H7 (cell line): ENCODE data around the gene CHRM4. TPM values are rescaled to one million over a fixed set of nuclear protein-coding genes. Genes with fewer than 3 reads are reported as not detected.
"Not testable (repeated sequence)": the region's sequence is repeated elsewhere in the genome, so short reads cannot be mapped to it uniquely, and the experiment has no call there.

Source experiments
- DNase-seq: peaks from one replicate; pipeline ENCODE4 v3.0.0; 2012
- H3K27me3 ChIP-seq: 2 replicates; pipeline ENCODE4 v1.6.0; 2011; ENCODE audit warnings: mild to moderate bottlenecking, low read length; ENCODE audit not compliant: control insufficient read depth, insufficient read depth
- H3K36me3 ChIP-seq: replicated peaks from 2 replicates; pipeline ENCODE4 v1.5.1; 2011; ENCODE audit warnings: low read length; ENCODE audit not compliant: control insufficient read depth, insufficient read depth
- H3K4me3 ChIP-seq: 2 replicates; pipeline ENCODE4 v1.5.1; 2011; ENCODE audit warnings: low read depth, mild to moderate bottlenecking, control low read depth, low read length, moderate library complexity; ENCODE audit not compliant: insufficient read depth
- total RNA-seq: library from RNA; depleted of rRNA; stranded (reverse); fragments of >200 nt; shearing (Covaris generic); gene quantifications from 2 replicates; pipeline ENCODE4 v1.2.3, GENCODE V29; 2014

CHRM4 gene
- total RNA-seq, 1 experiment from 2014 or later, result 0.14 TPM

DNA sequence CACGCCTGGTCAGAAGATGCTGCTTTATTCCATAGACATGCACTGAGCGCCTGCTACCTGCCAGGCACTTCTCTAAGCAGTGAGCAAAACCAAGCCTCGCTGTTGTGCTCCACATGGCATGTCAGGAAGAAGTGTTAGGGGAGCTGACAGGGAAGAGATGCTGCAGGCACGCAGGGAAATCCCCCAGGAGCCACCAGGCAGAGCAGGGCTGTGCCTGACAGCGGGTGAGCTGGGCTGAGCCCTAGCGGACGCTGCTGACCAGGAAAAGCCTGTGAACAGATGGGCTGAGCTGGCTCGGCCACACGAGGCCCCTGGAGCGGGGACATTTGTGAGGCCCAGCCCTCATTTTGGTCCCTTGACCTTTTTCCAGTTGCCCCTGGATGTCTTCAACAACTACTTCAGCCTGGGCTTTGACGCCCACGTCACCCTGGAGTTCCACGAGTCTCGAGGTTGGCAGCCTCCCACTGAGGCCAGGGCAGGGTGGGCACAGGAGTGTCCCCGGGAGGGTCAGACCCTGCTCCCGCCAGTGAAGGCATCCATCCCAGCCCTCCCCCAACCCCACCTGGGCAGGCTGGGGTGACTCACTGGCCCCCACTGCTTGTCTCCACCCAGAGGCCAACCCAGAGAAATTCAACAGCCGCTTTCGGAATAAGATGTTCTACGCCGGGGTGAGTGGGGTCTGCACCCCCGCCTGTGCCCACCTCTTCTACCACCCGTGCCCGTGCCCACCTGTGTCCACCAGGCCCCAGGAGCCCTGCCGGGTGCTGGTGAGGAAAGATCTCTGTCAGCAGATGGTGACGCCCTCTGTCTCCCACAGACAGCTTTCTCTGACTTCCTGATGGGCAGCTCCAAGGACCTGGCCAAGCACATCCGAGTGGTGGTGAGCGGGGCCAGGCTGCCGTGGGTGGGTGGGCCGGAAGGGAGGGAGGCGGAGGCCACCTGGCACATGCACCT lies 17.5 kb downstream of the CHRM4 start:
- Histone ChIP-seq H3K36me3 (peaks cover 26% of the 10 kb centered on the region), H3K4me3 (no peak overlapping the region), H3K27me3 (no peaks in the 10 kb centered on the region)
- DNase-seq, result no peak

DNA sequence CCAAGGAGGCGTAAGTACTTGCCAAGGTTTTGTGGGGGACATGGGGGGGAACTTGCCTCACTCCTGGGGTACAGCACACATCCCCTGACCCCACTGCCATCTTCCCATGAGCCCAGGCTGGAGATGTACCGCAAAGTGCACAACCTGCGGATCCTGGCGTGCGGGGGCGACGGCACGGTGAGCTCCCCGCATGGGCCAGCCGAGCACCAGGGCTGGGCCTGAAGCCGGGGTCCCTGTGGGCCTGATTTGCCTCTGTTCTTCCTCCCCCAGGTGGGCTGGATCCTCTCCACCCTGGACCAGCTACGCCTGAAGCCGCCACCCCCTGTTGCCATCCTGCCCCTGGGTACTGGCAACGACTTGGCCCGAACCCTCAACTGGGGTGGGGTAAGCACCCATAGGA lies 19.1 kb downstream of the CHRM4 start:
- H3K36me3 ChIP-seq, result peaks cover 33% of the 10 kb centered on the region
- H3K4me3 ChIP-seq, H3K27me3 ChIP-seq, DNase-seq: not testable (repeated sequence)

DNA sequence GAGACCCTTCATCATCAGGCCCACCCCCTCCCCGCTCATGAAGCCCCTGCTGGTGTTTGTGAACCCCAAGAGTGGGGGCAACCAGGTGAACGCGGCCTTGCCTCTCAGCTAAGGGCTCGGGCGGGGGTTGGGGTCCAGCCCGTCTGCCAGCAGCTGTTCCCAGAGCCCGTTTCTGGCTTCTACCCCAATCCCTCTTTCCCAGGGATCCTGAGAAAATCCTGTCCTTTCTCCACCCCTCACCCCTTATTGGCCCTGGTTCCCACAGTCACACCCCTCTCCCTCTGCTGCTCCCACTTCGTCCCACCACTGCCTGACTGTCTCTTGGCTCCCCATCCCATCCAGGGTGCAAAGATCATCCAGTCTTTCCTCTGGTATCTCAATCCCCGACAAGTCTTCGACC lies 19.5 kb downstream of the CHRM4 start:
- DNase-seq, result no peak
- Histone ChIP-seq H3K27me3 (no peaks in the 10 kb centered on the region), H3K4me3 (no peak overlapping the region), H3K36me3 (peaks cover 33% of the 10 kb centered on the region)

DNA sequence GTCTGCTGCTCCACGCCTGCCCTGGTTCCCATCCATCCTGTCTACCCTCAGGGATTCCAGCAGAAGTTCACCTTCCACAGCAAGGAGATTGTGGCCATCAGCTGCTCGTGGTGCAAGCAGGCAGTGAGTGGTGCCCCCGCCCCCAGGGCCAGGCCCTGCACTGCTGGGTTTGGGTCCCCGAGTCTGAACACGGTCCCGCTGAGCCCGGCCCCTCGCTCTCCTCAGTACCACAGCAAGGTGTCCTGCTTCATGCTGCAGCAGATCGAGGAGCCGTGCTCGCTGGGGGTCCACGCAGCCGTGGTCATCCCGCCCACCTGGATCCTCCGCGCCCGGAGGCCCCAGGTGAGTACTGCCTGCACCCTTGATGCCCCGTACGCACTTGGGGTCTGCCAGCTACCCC lies 20.3 kb downstream of the CHRM4 start:
- peaks cover 29% of the 10 kb centered on the region for H3K36me3 ChIP-seq
- H3K4me3 ChIP-seq, H3K27me3 ChIP-seq, DNase-seq: not testable (repeated sequence)

DNA sequence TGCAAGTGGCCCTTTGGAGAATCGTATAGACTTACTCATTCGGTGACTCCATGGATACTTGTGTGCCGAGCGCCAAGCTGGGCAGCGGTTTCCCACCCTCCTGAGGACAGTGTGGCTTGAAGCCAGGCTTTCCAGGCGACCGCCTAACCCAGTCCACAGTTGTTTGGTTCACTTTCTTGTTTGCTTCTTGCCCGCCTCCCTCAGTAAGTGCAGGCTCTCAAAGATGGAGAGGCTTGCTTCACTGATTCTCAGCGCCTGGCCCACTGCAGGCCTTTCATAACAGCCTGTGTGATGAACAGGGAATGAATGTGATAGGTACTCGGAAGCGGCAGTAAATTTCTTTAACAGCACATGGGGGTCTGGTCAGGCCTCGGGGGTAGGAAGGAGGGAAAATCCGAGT lies 21.3 kb downstream of the CHRM4 start:
- Histone ChIP-seq H3K36me3 (peaks cover 26% of the 10 kb centered on the region), H3K4me3 (no peak overlapping the region), H3K27me3 (no peaks in the 10 kb centered on the region)
- no peak for DNase-seq

DNA sequence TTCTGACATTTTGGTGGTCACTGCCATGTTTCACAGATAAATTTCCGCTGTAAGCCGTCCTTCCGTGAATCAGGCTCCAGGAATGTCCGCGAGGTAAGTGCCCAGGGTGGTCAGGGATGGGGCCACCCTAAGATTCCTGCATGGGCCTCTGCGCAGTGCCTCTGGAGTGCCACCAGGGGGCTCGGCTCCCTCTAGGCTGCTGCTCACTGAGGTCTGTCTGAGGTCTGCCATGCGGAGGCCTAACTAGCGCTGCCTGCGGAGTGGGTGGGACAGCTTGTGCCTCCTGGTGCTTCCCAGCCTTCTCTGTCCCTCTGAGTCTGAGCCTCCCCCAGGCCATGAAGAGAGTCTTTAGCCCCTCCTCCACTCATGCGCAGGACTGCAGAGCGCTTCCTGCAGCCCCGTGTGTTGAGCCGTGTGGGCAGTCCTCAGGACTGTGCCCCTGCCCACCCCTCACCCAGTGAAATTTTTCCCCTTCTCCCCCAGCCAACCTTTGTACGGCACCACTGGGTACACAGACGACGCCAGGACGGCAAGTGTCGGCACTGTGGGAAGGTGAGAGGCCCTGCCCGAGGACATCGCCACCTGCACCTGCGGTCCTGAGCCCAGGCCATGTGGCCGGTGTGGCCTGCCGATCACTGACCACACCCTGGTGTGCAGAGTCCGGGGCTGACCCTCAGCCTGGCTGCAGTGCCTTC lies 22.0 kb downstream of the CHRM4 start:
- Histone ChIP-seq H3K36me3 (peaks cover 22% of the 10 kb centered on the region), H3K27me3 (no peaks in the 10 kb centered on the region), H3K4me3 (no peak overlapping the region)
- peak; percentile 94 for DNase-seq

DNA sequence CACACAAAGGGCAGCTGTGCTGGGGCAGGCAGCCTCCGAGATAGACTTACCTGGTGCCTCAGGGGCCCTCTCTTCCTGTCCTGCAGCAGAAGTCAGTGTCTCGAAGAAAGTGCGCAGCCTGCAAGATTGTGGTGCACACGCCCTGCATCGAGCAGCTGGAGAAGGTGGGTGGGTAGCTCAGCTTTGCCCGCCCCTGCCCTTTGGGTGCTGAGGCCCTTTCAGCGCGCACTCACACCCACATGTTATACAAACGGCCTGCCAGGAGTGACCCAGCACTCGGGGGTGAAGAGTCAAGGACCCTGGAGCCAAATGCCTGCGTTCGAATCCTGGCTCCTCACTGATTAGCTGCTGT lies 23.7 kb downstream of the CHRM4 start:
- no peak overlapping the region for H3K4me3 ChIP-seq
- no peaks in the 10 kb centered on the region for H3K27me3 ChIP-seq
- peaks cover 20% of the 10 kb centered on the region for H3K36me3 ChIP-seq
- no peak for DNase-seq

DNA sequence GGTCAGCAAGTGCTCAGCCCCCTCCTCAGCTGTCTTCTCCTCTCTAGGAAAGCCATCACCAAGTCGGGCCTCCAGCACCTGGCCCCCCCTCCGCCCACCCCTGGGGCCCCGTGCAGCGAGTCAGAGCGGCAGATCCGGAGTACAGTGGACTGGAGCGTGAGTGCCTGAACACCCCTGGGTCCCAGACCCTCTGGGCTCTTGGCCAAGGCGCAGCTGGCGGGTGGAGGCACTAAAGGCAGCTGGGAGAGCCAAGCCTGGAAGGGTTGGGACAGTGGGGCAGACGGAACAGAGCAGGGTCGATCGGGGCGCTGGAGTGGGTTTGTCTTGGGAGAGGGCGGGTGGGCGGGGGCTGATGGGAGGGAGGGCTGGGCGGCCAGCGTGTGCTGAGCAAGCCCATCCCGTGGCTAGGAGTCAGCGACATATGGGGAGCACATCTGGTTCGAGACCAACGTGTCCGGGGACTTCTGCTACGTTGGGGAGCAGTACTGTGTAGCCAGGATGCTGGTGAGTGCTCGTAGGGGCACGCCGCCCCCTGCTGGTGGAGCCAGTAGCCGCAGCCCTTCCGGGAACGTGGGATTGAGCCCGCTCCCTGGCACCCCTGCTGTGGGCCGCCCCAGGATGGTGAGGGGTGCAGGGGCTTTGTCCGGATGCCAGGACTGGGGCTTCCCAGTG lies 24.2 kb downstream of the CHRM4 start:
- DNase-seq, result peak; percentile 95
- H3K27me3 ChIP-seq, result no peaks in the 10 kb centered on the region
- peaks cover 18% of the 10 kb centered on the region for H3K36me3 ChIP-seq

DNA sequence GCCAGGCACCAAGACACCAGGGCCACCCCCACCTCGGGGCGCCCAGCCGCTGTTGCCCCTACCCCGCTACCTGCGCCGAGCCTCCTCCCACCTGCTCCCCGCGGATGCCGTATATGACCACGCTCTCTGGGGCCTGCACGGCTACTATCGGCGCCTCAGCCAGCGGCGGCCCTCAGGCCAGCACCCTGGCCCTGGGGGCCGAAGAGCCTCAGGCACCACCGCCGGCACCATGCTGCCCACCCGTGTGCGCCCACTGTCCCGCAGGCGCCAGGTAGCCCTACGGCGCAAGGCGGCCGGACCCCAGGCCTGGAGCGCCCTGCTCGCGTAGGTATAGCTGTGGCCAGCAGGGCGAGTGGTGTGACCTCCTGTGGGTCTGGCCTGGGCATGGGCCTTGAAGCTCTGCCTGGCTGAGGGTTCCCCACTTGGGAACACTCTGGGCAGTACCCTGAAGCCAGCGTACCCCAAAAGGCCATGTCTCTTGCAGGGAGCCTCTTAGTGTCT lies 24.9 kb downstream of the CHRM4 start:
- Histone ChIP-seq H3K4me3 (no peak overlapping the region), H3K27me3 (no peaks in the 10 kb centered on the region), H3K36me3 (peaks cover 17% of the 10 kb centered on the region)
- no peak for DNase-seq

More for the DNA sequence above, 24.2 kb downstream of the CHRM4 start:
- no peak overlapping the region for H3K4me3 ChIP-seq

DNA sequence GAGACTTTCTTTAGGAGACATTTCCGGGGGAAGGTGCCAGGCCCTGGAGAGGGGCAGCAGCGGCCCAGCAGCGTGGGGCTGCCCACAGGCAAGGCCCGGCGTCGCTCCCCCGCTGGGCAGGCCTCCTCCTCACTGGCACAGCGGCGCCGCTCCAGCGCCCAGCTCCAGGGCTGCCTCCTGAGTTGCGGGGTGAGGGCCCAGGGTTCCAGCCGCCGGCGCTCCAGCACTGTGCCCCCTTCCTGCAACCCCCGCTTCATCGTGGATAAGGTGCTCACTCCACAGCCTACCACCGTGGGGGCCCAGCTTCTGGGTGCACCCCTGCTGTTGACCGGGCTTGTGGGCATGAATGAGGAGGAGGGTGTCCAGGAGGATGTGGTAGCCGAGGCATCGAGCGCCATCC lies 25.3 kb downstream of the CHRM4 start:
- peaks cover 16% of the 10 kb centered on the region for H3K36me3 ChIP-seq
- no peaks in the 10 kb centered on the region for H3K27me3 ChIP-seq
- no peak overlapping the region for H3K4me3 ChIP-seq
- DNase-seq, result no peak

DNA sequence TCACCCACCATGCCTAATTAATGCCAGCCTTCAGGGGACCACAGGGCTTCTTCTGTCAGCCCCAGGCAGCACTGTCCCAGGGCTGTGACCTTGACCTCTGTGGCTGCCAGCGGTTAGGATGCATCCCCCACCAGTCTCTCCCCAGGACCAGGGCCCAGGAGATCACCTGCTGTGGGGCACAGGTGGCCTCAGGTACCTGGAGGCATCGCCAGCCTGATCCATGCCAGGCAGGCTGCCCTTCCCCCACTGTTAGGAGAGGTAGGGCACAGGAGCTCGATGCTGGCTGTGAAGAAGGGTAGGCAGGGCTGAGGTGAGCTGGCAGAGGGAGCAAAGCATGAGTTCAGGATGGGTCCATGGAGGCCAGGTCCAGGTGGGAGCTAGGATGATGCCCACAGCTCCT lies 26.8 kb downstream of the CHRM4 start:
- DNase-seq, result no peak
- Histone ChIP-seq H3K27me3 (no peaks in the 10 kb centered on the region), H3K36me3 (peaks cover 9% of the 10 kb centered on the region), H3K4me3 (no peak overlapping the region)

DNA sequence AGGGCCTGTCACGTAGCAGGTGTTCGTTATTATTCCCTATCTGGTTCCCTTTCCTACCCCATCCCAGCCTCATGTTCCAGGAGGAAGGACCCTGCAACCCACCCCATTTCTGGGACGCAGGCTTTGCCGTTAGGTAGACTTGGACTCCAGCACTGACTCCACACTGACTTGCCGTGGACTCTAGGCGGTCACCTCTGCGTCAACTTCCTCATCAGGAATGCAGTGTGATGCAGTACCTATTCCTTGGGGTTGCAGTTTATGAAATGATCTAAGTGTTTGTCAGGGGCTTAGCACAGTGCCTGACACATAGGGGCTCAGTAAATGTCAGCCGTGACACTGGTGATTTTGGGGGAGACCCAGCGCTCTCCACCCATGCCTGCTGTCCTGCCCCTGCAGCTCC lies 27.5 kb downstream of the CHRM4 start:
- DNase-seq, result no peak
- peaks cover 9% of the 10 kb centered on the region for H3K36me3 ChIP-seq

DNA sequence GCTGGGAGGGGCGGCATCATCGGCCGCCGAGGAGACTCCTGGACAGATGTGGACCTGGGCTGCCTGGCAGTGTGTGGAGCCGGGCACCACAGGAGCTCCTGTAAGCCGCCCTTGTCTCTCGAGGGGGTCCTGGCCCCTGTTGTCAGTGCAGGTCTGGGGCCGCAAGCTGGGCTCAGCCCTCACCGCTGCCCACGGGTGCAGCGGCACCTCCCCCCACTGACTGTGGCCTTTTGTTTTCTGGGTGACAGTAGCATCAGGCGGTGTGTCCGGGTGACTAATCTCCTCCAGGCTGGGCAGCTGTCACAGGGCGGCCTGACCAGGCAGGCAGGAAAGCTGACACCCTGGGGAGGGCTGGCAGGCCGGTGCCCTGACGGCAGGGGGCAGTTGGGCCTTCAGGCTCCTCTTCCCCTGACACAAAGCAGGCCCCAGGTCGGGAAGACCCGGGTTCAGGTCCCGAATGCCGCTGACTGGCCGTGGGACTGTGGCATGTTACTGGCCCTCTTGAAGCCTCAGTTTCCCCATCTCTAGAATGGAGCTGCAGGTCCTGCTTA lies 28.0 kb downstream of the CHRM4 start:
- Histone ChIP-seq H3K36me3 (peaks cover 7% of the 10 kb centered on the region), H3K4me3 (no peak overlapping the region), H3K27me3 (no peaks in the 10 kb centered on the region)
- no peak for DNase-seq

More for the DNA sequence above, 27.5 kb downstream of the CHRM4 start:
- no peaks in the 10 kb centered on the region for H3K27me3 ChIP-seq
- no peak overlapping the region for H3K4me3 ChIP-seq

DNA sequence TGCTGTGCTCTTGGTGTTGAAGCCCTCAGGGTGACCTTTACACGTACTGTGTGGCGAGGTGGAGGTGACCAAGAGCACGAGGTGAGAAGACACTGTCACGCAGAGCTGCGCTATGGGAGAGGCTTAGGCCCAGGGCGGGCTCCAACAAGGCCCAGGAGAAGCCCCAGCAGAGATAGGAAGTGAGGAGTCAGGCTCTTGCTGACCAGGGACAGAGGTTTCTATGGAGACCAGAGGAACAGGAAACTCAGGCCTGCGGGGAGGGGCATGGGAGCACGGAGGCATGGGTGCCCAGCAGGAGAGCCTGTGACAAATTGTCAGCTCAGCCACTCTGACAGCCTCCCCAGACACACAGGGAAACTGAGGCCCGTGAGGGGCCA lies 28.6 kb downstream of the CHRM4 start:
- no peak for DNase-seq
- Histone ChIP-seq H3K36me3 (peaks cover 3% of the 10 kb centered on the region), H3K4me3 (no peak overlapping the region), H3K27me3 (no peaks in the 10 kb centered on the region)
